CD4-positive, alpha-beta T cell treated with Interleukin-6 at 100 ng/mL for 8 hours (primary cell): ENCODE measurements around the gene SPAG17.

Experiments used
- DNase-seq: peaks from one replicate; pipeline ENCODE4 v3.0.0-alpha.2; 2020; ENCODE audit warnings: mixed read lengths, low spot score

Gene SPAG17

DNA sequence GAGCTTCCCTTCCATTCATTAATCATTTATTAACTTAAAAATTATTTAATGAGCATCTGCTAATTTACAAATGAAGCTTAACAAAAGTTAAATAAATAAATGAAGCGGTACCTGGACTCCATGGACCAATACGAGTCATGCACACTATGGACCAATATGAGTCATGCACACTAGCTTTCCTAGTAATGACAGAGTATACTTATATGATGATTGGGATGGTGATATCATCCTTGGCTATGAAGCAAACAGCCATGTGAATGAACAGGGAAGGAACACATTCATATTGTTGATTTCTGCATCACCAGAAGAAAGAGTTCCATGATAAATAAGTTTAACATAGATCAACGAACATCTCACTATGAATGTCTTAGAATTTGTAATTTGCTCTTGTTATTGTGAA, 109.9 kb downstream of the SPAG17 start:
- no peak for DNase-seq

DNA sequence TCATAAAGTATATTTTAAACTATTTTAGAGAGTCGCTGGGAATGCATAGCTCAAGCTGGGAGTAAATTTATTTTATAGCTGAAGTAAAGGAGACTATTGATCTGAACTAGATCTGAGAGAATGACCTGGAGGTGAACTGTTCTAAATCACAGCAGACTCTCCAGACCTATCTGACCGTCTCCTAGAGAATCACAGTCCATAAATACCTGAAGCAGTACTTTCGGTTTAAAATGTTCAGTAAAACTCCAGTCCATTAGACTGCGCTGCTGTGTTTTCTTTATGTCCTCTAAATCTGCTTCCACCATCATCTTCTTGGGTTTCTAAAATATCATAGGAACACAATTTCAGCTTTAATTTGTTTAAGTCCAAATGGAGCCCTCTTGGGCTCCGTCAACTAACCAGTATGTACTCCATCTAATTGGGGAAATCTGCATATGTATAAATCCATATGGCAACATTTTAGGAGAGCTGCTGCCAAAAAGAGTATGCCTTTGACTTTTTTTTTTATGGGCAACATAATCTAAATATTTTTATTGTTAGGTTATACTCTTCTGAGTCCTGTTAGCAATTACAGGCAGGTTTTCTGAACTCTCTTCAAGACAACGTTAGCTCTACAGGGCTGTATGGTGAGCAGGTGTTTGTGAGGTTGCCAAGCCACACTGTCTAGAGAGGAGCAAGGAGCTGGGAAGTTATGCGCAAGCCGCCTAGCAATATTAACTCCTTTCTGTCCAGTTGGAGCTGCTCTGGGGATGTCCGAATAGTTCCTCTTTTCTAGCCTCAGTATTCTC, 111.2 kb downstream of the SPAG17 start:
- no peak for DNase-seq

DNA sequence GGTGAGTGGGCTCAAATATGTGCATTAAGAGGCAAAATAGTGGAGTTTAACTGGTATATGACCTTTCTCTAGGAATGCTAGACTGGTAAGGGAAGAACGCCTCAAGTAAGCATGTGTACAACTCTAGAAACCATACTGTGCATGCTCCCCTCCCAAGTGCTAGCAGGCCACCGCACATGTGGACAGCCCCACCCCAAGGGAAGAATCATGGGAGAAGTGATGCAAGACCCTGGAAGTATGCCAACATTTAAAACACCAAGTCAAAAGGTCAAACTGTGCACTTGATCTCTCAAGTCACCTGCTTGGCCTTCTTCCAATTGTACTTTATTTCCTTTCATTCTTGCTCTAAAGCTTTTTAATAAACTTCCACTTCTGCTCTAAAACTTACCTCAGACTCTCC, 135.0 kb downstream of the SPAG17 start:
- no peak for DNase-seq

DNA sequence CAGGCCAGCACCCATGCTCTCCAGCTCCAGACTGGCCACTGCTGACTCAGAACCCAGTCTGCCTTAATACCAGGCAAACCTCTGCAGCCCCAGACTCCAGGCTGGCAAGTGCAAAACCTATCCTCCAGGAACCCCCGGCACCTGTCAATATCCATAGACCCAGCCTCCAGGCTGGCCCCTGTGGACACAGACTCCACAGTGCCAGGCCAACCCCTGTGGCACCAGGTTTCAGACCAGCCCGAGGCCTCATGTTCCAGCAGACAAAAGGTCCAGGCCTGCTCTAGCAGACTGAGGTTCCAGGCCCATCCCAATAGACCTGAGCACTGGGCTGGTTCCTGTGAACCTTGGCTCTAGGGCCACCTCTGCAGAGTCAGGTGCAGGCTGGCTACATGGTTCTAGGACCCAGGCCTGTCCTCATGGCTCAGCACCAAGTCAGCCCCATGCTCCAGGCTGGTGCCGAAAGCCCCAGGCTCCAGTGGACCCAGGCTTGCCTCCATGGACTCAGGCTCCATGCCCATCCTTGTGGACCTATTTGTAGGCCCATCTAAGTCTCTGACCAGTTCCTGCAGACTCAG, 137.3 kb downstream of the SPAG17 start:
- no peak for DNase-seq

DNA sequence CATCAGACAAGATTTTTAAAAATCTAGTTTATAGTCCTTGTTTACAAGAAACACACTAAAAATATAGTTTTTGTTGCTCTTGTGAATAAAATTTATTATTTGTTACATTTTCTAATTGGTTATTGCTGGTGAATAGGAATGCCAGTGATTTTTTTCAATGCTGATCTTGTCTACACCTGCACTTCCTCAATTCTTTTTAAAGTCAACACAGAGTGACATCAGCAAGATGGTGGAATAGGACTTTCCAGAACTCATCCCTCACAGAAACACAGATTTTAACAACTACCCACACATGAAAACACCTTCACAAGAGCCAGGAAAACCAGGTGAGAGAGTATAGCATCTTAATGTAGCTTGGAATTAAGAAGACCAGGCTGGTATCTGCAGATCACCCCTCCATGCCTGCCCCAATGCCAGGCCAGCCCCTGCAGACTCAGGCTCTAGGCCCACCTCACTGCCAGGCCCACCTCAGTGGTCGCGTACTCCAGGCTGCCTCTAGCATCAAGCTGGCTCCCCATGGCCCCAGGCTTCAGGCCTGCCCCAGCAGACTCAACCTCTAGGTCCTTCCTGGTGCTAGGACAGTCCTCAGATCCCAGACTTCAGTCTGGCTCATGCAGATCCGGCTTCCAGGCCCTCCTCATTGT, 137.9 kb downstream of the SPAG17 start:
- DNase-seq: no peak

DNA sequence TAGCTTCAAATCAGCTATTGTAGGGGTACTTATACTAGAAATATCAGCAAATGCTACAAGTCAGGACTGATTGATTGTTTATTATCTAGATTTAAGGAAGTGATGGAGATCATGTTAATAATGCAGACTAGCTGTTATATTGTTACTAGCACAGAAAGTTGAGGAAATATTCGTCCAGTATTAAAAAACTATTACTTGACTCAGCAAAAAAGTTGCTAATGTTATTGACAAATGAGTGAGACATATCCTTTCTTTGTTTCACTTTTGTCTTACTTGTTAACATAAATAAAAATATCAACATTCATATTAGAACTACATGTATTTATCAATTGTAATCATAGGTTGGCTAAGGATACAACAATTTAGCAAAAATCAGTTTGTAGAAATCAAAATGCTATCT, 141.4 kb downstream of the SPAG17 start:
- DNase-seq: no peak

DNA sequence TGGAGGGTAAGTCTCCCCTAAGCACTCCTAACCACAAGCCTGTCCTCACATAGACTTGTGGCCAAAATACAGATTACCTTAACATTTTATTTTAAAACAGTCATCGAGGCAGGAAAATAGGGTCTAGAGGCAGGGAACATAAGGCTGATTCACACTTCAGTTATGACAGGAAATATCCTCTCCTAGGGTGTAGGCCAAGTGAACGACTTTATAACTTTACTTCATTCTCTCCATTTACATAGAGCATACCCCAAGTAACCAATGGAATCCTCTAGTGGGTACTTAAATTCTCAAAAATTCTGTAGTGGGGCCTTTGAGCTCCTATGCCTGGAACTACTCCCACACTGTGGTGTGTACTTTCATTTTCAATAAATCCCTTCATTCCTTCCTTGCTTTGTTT, 142.5 kb downstream of the SPAG17 start:
- DNase-seq: no peak

DNA sequence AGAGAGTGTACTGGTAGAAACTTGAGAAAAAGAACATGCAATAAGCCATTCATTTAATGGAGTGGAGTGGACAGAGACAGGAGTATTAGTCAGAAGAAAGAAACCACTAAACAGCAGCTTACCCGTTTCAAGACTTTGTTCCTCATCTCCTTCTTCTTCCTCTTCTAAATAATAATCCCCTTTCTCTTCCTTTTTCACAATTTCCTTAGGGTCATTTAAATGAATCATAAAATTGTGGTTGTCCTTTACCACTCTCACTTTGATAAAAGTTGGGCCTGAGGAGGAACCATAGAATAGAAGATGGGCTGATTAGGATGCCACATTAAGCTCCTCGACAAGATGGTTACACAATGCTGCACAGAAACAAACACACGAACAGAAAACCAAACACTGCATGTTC, 145.9 kb downstream of the SPAG17 start:
- DNase-seq: no peak

DNA sequence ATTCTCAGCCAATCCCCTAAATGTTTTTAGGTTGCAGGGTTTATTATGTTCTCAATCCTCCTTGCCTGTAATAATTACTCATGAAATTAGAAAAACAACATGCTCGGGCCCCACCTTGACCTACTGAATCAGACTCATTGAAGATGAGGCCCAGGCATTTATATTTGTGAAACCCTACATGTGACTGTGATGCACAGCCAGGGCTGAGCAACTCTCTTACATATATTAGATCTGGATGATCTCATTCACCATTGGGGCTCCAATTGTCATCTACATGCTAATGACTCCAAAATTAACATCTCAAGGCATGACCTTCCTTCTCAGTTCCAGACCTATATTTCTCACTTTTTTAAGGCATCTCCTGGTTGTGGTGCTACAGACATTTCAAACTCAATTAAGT, 152.1 kb downstream of the SPAG17 start:
- DNase-seq: no peak

DNA sequence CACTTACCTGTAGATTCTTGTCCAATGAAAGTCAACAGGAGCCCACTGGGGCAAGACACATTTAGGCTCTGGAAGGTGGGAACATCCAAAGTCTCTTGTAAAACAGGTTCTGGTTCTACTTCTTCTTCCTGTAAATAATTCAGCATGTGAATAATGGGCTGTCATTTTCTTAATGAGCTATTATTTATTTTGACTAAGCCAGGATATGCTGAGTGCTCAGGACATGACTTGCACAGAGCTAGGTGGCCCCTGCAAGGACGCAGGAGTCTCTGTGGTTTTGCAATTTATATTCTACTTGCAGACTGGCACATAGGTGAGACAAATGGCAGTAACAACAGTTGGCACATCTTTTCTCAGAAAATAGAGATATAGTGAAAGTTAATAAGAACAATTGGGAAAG, 156.8 kb downstream of the SPAG17 start:
- no peak for DNase-seq

DNA sequence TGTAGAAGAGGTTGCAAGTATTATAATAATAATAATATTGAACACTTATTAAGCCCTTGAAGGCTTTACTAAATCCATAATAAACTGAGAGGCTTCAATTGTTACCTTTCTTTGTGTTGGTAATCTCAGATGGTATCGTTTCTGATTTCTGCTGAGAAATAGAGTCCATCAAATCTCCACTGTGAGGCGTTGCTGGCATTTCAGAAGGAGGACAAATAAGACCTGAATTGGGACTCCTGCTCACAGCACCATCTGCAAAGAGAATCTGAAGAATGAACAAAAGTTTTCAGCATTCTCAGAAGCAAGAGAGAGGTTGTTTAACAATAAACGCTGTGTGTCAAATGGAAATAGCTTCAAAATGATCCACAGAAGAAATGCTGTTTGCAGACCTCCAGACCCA, 161.8 kb downstream of the SPAG17 start:
- no peak for DNase-seq

DNA sequence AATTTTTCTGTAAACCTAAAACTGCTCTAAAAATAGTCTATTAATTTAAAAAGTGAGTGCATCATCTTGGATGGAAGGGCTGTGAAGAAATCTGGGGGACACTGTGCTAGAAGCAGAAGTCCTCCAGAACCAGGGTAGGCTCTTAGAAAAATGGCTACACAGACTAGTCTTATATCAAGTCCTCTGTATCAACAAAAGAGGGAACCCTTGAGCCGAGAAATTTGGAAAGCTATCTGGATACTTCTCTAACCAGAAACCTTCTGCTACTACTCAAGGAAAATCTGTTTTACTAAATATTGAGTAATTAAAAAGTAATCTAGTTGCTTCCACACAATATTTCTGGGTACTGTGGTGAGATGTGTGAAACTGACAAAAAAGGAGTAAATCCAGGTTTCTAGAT, 163.4 kb downstream of the SPAG17 start:
- no peak for DNase-seq

DNA sequence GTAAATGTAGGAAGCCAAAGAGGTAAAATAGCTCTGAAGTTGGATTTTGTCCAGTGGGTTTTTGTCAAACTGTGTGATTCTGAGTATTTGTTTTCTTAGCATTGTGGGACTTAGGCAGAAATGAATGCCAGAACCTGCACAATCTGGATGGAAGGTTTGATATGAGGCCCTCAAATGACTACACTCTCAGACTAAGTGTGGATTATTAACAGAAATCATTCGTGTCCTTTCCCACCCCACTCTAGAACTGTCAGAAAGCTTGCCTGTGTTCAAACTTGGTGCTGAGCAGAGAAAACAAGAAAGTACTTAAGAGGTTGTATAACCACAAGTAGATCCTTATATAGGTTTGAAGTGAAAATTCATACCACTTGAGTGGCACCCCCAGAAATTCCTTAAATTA, 167.0 kb downstream of the SPAG17 start:
- no peak for DNase-seq

DNA sequence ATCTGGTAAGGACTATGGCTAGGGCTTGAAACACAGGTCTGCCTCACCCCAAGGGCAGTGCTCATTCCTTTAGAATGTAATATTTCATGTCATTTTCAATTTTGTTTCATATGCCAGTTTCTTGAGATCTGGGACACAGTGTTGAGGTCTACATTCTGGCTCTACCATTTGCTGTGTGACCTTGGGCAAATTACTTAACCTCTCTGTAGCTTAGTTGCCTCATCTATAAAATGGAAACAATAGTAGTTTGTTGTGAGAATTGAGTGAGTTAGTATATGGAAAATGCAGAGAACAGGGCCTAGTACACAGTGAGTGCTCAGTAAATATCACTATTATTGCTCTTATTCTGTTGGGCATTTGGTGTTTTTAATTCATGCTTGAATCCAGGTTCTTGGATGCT, 171.1 kb downstream of the SPAG17 start:
- DNase-seq: no peak

DNA sequence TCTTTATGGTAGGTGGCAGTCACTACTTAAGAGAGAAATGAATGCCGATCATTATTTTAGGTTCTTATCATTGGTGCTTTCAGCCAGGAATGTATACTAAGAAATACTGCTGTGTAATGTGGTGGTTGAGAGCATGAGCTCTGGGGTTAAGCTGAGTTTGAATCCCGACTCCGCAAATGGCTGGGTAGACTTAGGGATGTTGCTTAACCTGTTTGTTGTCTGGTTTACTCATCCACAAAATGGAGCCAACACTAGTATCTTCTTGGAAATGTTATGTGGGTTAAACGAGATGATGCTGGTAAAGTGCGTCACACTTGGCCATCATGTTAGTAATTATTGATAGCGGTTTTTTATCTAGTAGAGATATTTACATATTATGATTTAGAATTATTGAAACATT, 171.7 kb downstream of the SPAG17 start:
- DNase-seq: no peak

DNA sequence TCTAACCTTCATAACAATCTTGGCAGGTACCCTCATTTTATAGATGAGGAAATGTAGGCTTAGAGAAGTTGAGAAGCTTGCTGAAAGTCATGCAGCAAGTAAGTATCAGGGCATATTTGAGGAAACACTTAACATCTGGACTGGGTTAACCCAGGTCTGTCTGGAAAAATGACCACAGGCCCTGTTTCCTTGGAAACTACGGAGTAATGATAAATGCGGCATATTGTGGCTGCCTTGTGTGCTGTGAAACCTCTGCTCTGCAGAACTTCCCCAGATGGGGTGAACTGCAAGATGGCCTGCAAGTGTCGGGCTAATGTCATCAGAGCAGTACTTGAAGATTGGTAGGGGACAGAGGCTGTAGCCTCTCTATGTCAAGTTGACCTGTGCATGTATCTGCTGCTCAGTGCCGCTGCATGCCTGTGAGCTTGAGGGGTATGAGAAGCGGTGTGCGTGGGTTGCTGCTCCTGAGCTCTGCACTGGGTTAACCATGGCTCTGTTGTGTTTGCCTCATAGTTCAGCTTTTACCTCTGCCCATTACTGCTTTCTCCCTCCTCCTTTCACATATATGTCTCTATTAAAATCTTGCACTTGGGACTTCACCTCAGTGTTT, 172.4 kb downstream of the SPAG17 start:
- DNase-seq: no peak

DNA sequence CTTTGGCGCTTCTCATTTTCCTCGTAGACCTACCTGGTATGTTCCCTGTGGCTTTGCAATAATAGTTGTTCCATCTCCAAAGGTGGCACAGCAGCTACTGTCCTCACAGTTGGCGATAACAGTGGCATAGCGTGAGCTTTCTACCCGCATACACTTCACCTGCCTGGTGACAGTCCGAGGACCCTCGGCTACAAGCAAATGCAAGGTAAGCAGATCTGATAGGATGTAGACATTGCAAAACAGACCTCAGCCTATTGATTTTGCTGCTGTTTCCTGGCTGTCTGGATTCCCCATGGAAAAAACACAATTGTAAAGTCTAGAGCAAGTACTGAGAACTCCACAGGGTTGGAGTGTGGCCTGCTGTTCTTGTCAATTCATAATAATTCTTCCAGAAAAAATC, 177.0 kb downstream of the SPAG17 start:
- no peak for DNase-seq

DNA sequence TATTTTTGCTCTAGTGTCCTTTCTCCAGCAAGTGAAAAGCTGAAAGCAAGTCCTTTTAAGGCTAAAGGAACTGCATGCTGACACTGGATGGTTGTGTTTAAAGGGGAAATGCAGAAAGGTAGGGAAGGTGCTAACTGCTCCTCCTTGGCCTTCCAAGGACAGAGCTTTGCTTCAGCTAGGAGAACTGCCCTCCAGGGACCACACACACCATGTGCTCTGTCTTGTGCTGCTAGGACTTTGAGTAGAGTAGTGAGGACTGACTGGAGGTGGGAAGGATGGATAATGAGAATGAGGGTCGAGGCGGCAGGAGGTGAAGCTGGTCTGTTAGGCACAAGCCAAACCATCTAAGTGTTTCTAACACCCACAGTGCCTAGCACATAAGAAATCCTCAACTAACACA, 177.6 kb downstream of the SPAG17 start:
- no peak for DNase-seq

DNA sequence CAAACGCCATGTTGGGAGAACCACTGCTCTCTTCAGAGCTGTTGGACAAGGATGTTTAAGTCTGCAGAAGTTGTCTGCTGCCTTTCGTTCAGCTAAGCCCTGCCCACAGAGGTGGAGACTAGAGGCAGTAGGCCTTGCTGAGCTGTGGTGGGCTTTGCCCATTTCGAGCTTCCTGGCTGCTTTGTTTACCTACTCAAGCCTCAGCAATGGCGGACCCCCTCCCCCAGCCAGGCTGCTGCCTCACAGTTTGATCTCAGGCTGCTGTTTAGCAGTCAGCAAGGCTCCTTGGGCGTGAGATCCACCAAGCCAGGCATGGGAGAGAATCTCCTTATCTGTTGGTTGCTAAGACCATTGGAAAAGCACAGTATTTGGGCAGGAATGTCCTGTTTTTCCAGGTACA, 180.7 kb downstream of the SPAG17 start:
- DNase-seq: no peak

DNA sequence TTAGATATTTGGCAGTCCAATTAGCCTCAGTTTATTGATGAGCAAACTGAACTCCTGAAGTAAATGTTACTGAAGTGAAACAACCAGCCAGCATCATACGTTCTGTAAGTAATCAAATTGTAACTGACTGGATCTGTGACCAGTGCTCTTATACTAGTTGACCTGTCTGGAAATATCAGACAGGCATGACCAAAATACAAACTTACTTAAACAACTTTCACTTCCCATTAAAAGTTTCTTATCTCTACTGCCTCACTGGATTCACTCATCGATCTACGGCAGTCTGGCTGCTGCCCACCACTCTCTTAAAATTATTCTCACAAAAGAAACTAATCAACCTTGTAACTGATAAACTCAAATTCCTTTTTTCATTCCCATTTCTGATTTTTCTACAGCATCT, 199.1 kb downstream of the SPAG17 start:
- DNase-seq: no peak

DNA sequence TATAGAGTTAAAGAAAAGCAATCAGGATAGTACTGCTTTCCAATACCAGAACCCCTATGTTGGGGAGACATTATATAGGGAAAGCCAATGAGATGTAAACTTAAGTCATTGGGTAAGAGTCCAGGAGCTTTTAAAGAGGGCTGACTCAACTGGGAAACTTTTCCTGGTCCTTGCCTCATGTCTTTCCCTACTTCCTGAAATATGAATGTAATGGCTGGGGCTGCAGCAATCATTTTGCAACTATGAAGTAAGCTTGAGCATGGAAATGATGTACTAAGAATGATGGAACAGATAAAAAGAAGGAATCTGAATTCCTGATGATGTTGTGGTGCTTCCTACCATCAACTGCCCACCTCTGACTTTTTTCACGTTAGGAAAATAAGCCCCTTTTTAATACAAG, 199.8 kb downstream of the SPAG17 start:
- no peak for DNase-seq

DNA sequence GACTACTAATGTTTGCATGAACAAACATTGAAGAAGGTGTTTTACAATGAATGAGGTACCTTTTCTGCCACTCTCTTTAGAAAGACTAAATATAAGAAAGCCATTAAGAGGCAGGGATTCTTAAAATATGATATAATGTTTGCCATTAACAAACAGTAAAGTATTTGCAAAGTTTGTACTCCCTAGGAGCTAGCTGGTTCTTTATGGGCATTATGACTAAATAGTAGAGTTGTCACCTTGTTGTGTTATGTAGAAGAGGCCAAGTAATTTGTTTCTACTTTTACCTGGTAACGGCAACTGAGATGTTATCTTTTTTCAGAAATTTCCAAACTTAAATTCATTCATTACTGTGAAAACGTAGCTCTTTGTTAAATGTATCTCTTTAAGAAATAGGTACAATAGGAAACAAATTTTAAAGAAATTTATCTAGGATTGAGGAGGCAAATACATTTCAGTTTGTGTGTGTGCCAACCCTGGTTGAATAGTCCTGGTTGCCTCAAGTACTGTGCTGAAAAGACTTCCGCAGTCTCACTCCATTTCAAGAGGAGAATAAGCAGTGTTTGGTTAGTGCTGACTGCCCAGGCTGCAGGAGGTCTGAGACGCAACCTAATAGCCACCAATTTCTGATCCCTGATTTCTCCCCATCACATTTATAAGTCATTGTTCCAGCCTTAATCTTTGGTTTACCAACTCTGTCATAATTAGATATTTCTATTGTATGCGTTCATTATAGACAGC, 203.4 kb downstream of the SPAG17 start:
- DNase-seq: no peak

DNA sequence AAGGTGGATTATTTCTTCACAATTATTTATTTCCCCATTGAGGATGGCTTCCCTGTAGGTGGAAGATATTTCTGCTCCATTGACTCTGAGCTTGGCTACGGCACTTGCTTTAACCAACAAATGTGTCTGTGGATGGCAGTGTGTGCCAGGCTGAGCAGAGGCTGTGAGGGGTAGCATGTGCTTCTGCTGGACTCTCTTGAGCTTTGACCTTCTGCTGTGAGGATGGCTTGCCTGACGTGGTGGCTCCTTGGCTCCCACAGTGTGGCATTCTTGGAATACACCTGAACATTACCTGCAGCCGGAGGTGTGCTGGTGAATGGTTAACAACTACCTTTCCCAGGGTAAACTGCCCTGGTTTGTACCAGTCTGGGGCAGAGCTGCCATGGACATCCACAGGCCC, 208.6 kb downstream of the SPAG17 start:
- no peak for DNase-seq
